Measurements from ENCODE around the gene RAPGEF2. TPM values are rescaled to one million over a fixed set of nuclear protein-coding genes. Genes with fewer than 3 reads are reported as not detected.
"Not testable (repeated sequence)": the region's sequence is repeated elsewhere in the genome, so short reads cannot be mapped to it uniquely, and the experiment has no call there.

The RAPGEF2 gene
- polyA plus RNA-seq, 6 donors from 2014 or later = 0.46 to 2.8 (median 1.6) TPM

- Mint-ChIP-seq H3K27me3 (no peaks in the 10 kb centered on the region), H3K27ac (peak overlapping the region; percentile 72 to 97 (median 86)), H3K9me3 (no peaks in the 10 kb centered on the region), H3K4me1 (peaks cover 10 to 18% (median 12%) of the 10 kb centered on the region in 3 donors), H3K4me3 (peak overlapping the region; percentile 6 to 86 (median 76)), H3K36me3 (no peaks in the 10 kb centered on the region)
- ATAC-seq (ENCODE audit: low read depth in 2 of 2) = peak; percentile 93 to 94
- peak; percentile 54 for DNase-seq
Observed at GRCh38 chr4:159077702-159078495, 25.0 kb upstream of the RAPGEF2 start.

- Mint-ChIP-seq H3K9me3 (no peaks in the 10 kb centered on the region), H3K27ac (no peak overlapping the region), H3K36me3 (no peaks in the 10 kb centered on the region), H3K4me1 (peaks cover 10 to 18% (median 12%) of the 10 kb centered on the region in 3 donors), H3K27me3 (no peaks in the 10 kb centered on the region), H3K4me3 (no peak overlapping the region)
- no peak for DNase-seq
- ATAC-seq (ENCODE audit: low read depth in 2 of 2) = no peak
Observed at GRCh38 chr4:159079074-159079473, 23.8 kb upstream of the RAPGEF2 start.

GRCh38 chr4:159086606-159087005 is 16.3 kb upstream of the RAPGEF2 start:
- Mint-ChIP-seq H3K4me1 (no peaks in the 10 kb centered on the region), H3K27me3 (peaks cover 6 to 17% (median 9%) of the 10 kb centered on the region in 3 donors), H3K9me3 (peaks cover 0 to 4% (median 0%) of the 10 kb centered on the region in 7 donors), H3K4me3 (no peak overlapping the region), H3K36me3 (no peaks in the 10 kb centered on the region), H3K27ac (no peak overlapping the region)
- DNase-seq (no peak), ATAC-seq (ENCODE audit: low read depth in 2 of 2) (no peak)

GRCh38 chr4:159090255-159090654 is 12.6 kb upstream of the RAPGEF2 start:
- ATAC-seq (ENCODE audit: low read depth in 2 of 2) = no peak
- Mint-ChIP-seq H3K27me3 (peaks cover 6 to 17% (median 9%) of the 10 kb centered on the region in 3 donors), H3K4me3 (no peak overlapping the region), H3K36me3 (no peaks in the 10 kb centered on the region), H3K4me1 (no peaks in the 10 kb centered on the region), H3K27ac (no peak overlapping the region), H3K9me3 (peaks cover 0 to 4% (median 0%) of the 10 kb centered on the region in 7 donors)
- no peak for DNase-seq

GRCh38 chr4:159094156-159094555 is 8.7 kb upstream of the RAPGEF2 start:
- H3K36me3 Mint-ChIP-seq; H3K9me3 Mint-ChIP-seq; H3K4me3 Mint-ChIP-seq; H3K27ac Mint-ChIP-seq; ATAC-seq (ENCODE audit: low read depth in 2 of 2); H3K4me1 Mint-ChIP-seq; DNase-seq: not testable (repeated sequence)
- peaks cover 15 to 22% (median 15%) of the 10 kb centered on the region in 3 donors for H3K27me3 Mint-ChIP-seq

GRCh38 chr4:159096434-159096833 is 6.4 kb upstream of the RAPGEF2 start:
- Mint-ChIP-seq H3K27ac (peak overlapping the region in 2 of 6 donors; percentile 5 to 77), H3K36me3 (no peaks in the 10 kb centered on the region), H3K4me1 (peaks cover 3 to 5% (median 5%) of the 10 kb centered on the region in 3 donors), H3K27me3 (peaks cover 9 to 29% (median 11%) of the 10 kb centered on the region in 3 donors), H3K4me3 (no peak overlapping the region), H3K9me3 (peaks cover 0 to 2% (median 0%) of the 10 kb centered on the region in 7 donors)
- DNase-seq (no peak), ATAC-seq (ENCODE audit: low read depth in 2 of 2) (no peak)

- Mint-ChIP-seq H3K4me1 (peaks cover 7 to 12% (median 10%) of the 10 kb centered on the region in 3 donors), H3K27me3 (peaks cover 9 to 29% (median 11%) of the 10 kb centered on the region in 3 donors), H3K9me3 (no peaks in the 10 kb centered on the region), H3K4me3 (no peak overlapping the region), H3K27ac (no peak overlapping the region), H3K36me3 (no peaks in the 10 kb centered on the region)
- no peak for DNase-seq
- ATAC-seq (ENCODE audit: low read depth in 2 of 2) = no peak
Observed at GRCh38 chr4:159097144-159097543, 5.7 kb upstream of the RAPGEF2 start.

- peaks cover 9 to 29% (median 11%) of the 10 kb centered on the region in 3 donors for H3K27me3 Mint-ChIP-seq
Observed at GRCh38 chr4:159097785-159098184, 5.1 kb upstream of the RAPGEF2 start.

GRCh38 chr4:159098482-159099127 is 4.3 kb upstream of the RAPGEF2 start:
- no peak overlapping the region for H3K4me3 Mint-ChIP-seq
- no peaks in the 10 kb centered on the region for H3K9me3 Mint-ChIP-seq
- H3K4me1 Mint-ChIP-seq = peaks cover 10 to 15% (median 13%) of the 10 kb centered on the region in 3 donors
- ATAC-seq (ENCODE audit: low read depth in 2 of 2) (no peak), DNase-seq (no peak)
- peaks cover 9 to 29% (median 11%) of the 10 kb centered on the region in 3 donors for H3K27me3 Mint-ChIP-seq
- no peaks in the 10 kb centered on the region for H3K36me3 Mint-ChIP-seq
- no peak overlapping the region for H3K27ac Mint-ChIP-seq

More at GRCh38 chr4:159097785-159098184, 5.1 kb upstream of the RAPGEF2 start:
- H3K27ac Mint-ChIP-seq = no peak overlapping the region
- H3K36me3 Mint-ChIP-seq = no peaks in the 10 kb centered on the region
- H3K4me1 Mint-ChIP-seq = peaks cover 10 to 15% (median 13%) of the 10 kb centered on the region in 3 donors
- no peak overlapping the region for H3K4me3 Mint-ChIP-seq
- H3K9me3 Mint-ChIP-seq = no peaks in the 10 kb centered on the region
- ATAC-seq (ENCODE audit: low read depth in 2 of 2) = no peak
- no peak for DNase-seq

- DNase-seq (no peak), ATAC-seq (ENCODE audit: low read depth in 2 of 2) (no peak)
- peaks cover 0 to 17% (median 6%) of the 10 kb centered on the region in 3 donors for H3K27me3 Mint-ChIP-seq
- H3K9me3 Mint-ChIP-seq = no peaks in the 10 kb centered on the region
- H3K27ac Mint-ChIP-seq = peak overlapping the region; percentile 21 to 98 (median 82)
- peaks cover 33 to 38% (median 37%) of the 10 kb centered on the region in 3 donors for H3K4me1 Mint-ChIP-seq
- H3K36me3 Mint-ChIP-seq = no peaks in the 10 kb centered on the region
- peak overlapping the region; percentile 74 to 93 (median 86) for H3K4me3 Mint-ChIP-seq
Observed at GRCh38 chr4:159101988-159102621, 774 bp upstream of the RAPGEF2 start.

- Mint-ChIP-seq H3K4me1 (peaks cover 33 to 39% (median 38%) of the 10 kb centered on the region in 3 donors), H3K9me3 (no peaks in the 10 kb centered on the region), H3K36me3 (no peaks in the 10 kb centered on the region), H3K4me3 (peak overlapping the region; percentile 52 to 93 (median 80)), H3K27me3 (peaks cover 0 to 15% (median 0%) of the 10 kb centered on the region in 3 donors), H3K27ac (peak overlapping the region in 3 of 6 donors; percentile 11 to 98 (median 90))
- ATAC-seq (ENCODE audit: low read depth in 2 of 2) (peak; percentile 13 to 15), DNase-seq (no peak)
Observed at GRCh38 chr4:159103384-159103990, 608 bp downstream of the RAPGEF2 start.

- H3K27ac Mint-ChIP-seq = peak overlapping the region; percentile 79 to 100 (median 98)
- peaks cover 37 to 43% (median 42%) of the 10 kb centered on the region in 3 donors for H3K4me1 Mint-ChIP-seq
- no peaks in the 10 kb centered on the region for H3K36me3 Mint-ChIP-seq
- peaks cover 0 to 8% (median 0%) of the 10 kb centered on the region in 3 donors for H3K27me3 Mint-ChIP-seq
- ATAC-seq (ENCODE audit: low read depth in 2 of 2) (no peak), DNase-seq (peak; percentile 32)
- no peaks in the 10 kb centered on the region for H3K9me3 Mint-ChIP-seq
- peak overlapping the region; percentile 89 to 99 (median 94) for H3K4me3 Mint-ChIP-seq
Observed at GRCh38 chr4:159104694-159105414, 2.0 kb downstream of the RAPGEF2 start.
